Vagina (tissue), 2 donors: ENCODE data around the gene NMU. TPM values are rescaled to one million over a fixed set of nuclear protein-coding genes. Genes with fewer than 3 reads are reported as not detected.

Experiments
- DNase-seq, 2 donors: peaks; one replicate each; pipeline ENCODE4 v3.0.0-alpha.2; 2017; ENCODE audit errors: extremely low spot score in 2 of 2
- H3K27ac ChIP-seq: fragments of 200-600 bp; sonication (generic); one replicate; pipeline ENCODE4 v1.5.1; 2019
- H3K27me3 ChIP-seq: fragments of 200-600 bp; sonication (generic); one replicate; pipeline ENCODE4 v1.5.1; 2019
- H3K36me3 ChIP-seq, 2 donors: fragments of 200-600 bp; sonication (generic); one replicate each; pipeline ENCODE4 v1.5.1; 2017 to 2019
- H3K4me1 ChIP-seq: fragments of 200-600 bp; sonication (generic); one replicate; pipeline ENCODE4 v1.5.1; 2019
- H3K4me3 ChIP-seq, 2 donors: fragments of 200-600 bp; sonication (generic); 1 replicate in 1 of 2; 2 replicates in 1 of 2; pipeline ENCODE4 v1.5.1; 2016 to 2019
- H3K9me3 ChIP-seq: fragments of 200-600 bp; sonication (generic); one replicate; pipeline ENCODE4 v1.5.1; 2019
- POLR2A ChIP-seq, 2 donors: fragments of 450-650 bp; IDR thresholded peaks; one replicate each; pipeline ENCODE4 v1.6.1; 2017; ENCODE audit warnings: antibody characterized with exemption in 2 of 2, mild to moderate bottlenecking in 2 of 2, moderate library complexity in 2 of 2
- POLR2AphosphoS5 ChIP-seq, 2 donors: sonication (generic); formaldehyde crosslinking; IDR thresholded peaks; one replicate each; pipeline ENCODE4 v1.9.0; 2017; ENCODE audit warnings: antibody characterized with exemption in 2 of 2, mild to moderate bottlenecking in 2 of 2, low read depth in 1 of 2; ENCODE audit not compliant: insufficient read depth in 1 of 2
- intact Hi-C: fragments of 100-400 bp; cut with DNase I; formaldehyde crosslinking; loops from one replicate; pipeline ENCODE4 v1.15.1; 2023
- total RNA-seq: library from RNA; depleted of rRNA; stranded (reverse); fragments of >200 nt; gene quantifications from one replicate; pipeline ENCODE4 v1.2.3, GENCODE V29; 2016
- TF ChIP-seq, protein P1 (sequence below), 3 experiments: fragments of 450-650 bp in 2 of 3; fragments of 200-600 bp in 1 of 3; sonication (generic) in 1 of 3; IDR thresholded peaks; one replicate each; pipeline ENCODE4 v1.5.1; 2017 to 2019; ENCODE audit warnings: antibody characterized with exemption in 3 of 3, mild to moderate bottlenecking in 2 of 3, moderate library complexity in 2 of 3

The NMU gene
- total RNA-seq, 1 donor from 2014 or later, result 8.1 TPM

DNA sequence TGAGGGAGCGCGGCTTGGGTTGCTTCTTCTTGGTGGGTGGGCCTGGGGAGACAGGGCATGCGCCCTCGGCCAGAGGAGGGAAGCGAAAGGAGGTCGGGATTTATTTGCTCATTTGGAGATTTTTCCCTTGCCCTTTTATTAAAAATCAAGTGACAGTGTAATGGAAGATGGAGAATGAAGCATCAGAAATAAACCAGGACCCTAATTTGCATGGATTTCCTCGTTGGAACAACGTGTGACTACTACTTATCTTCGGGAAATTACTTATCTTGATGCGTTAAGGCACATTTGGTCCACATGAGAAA, 88.7 kb downstream of the NMU start:
- no peaks in the 10 kb centered on the region for H3K36me3 ChIP-seq
- peaks cover 22% of the 10 kb centered on the region for H3K4me1 ChIP-seq
- no peaks in the 10 kb centered on the region for H3K27me3 ChIP-seq
- TF ChIP-seq POLR2AphosphoS5 (IDR thresholded peaks at IDR 0.05; ENCODE audit: insufficient read depth in 1 of 2, low read depth in 1 of 2) (no peak), POLR2A (IDR thresholded peaks at IDR 0.05) (no peak)
- TF ChIP-seq, protein P1, sequence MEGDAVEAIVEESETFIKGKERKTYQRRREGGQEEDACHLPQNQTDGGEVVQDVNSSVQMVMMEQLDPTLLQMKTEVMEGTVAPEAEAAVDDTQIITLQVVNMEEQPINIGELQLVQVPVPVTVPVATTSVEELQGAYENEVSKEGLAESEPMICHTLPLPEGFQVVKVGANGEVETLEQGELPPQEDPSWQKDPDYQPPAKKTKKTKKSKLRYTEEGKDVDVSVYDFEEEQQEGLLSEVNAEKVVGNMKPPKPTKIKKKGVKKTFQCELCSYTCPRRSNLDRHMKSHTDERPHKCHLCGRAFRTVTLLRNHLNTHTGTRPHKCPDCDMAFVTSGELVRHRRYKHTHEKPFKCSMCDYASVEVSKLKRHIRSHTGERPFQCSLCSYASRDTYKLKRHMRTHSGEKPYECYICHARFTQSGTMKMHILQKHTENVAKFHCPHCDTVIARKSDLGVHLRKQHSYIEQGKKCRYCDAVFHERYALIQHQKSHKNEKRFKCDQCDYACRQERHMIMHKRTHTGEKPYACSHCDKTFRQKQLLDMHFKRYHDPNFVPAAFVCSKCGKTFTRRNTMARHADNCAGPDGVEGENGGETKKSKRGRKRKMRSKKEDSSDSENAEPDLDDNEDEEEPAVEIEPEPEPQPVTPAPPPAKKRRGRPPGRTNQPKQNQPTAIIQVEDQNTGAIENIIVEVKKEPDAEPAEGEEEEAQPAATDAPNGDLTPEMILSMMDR (IDR thresholded peaks at IDR 0.05), result no peak
- no peak for DNase-seq
- intact Hi-C loops, result loop anchor here (2.0 kb wide), 2 partner anchors 151 to 201 kb away; partner anchors contain the start of gene SRD5A3
- peak overlapping the region; percentile 82 to 93 for H3K4me3 ChIP-seq
- H3K9me3 ChIP-seq, result no peaks in the 10 kb centered on the region
- H3K27ac ChIP-seq, result peak overlapping the region; percentile 99

DNA sequence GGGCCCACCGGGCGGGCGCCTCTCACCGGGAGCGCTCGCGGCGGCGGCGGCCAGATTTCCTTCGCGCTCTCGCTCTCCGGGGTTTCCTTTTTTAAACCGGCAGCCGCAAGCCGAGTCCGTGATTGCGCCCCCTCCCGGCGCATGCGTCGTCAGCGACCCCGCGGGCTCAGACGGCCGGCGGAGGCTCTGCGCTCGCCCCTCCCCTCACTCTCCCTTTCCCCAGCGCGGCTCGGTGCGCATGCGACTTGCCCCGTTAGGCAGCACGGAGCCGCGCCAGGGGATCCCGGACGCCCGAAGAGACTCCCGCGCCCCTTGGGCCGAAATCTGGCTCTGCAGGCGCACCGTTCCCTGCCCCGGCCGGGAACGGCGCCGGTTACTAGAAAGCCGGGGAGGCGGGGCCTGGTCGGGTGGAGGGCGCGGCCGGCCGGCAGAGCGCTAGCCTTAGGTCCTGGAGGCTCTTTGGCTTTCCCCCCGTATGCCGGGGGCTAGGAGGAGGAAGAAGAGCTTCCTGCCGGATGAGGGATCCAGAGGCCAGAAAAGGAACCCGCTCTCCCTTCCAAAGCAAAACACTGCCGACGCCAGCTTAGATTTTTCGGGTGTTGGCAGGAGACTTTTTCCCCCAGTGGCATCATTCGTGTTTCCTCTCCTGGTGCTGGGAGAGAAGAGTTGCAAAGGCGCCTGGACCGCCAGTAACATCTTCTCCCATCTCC, 89.2 kb downstream of the NMU start, which contains the start of gene CLOCK:
CLOCK (minus strand) TSS at position 154 of the 710 bp plus-strand sequence. CDS start 64,124 bp downstream, outside the sequence.
- H3K4me3 ChIP-seq, result peak within 1 kb of the TSS; percentile 82 to 93
- no peaks in the 10 kb centered on the region for H3K9me3 ChIP-seq
- peak in 1 of 2 donors; percentile 91 for DNase-seq
- H3K4me1 ChIP-seq, result peaks cover 22% of the 10 kb centered on the region
- no peaks in the 10 kb centered on the region for H3K27me3 ChIP-seq
- intact Hi-C loops, result loop anchor here (2.0 kb wide), 2 partner anchors 150 to 200 kb away; partner anchors contain the start of gene SRD5A3
- TF ChIP-seq, protein P1 (IDR thresholded peaks at IDR 0.05), result peak in 2 of 3 experiments; percentile 33 to 53
- TF ChIP-seq POLR2AphosphoS5 (IDR thresholded peaks at IDR 0.05; ENCODE audit: insufficient read depth in 1 of 2, low read depth in 1 of 2) (peak; percentile 15 to 87), POLR2A (IDR thresholded peaks at IDR 0.05) (peak in 1 of 2 donors; percentile 57)
- peak within 1 kb of the TSS; percentile 99 for H3K27ac ChIP-seq
- no peaks in the 10 kb centered on the region for H3K36me3 ChIP-seq

DNA sequence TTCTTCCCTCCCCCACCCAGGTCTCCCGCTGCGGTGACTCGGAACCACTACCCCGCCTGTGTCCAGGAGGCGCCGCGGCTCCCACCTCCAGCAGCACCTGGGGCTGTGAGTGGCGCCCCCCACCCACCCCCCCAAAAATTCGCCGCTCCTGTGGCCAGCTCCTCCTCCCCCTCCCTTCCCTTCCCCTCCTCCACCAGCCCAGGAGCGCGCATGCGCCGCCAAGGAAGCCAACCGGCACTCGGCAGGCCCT, 89.7 kb downstream of the NMU start:
- DNase-seq, result no peak
- Histone ChIP-seq H3K4me1 (peaks cover 22% of the 10 kb centered on the region), H3K4me3 (peak overlapping the region; percentile 82 to 93), H3K9me3 (no peaks in the 10 kb centered on the region), H3K36me3 (no peaks in the 10 kb centered on the region), H3K27ac (peak overlapping the region; percentile 99), H3K27me3 (no peaks in the 10 kb centered on the region)
- intact Hi-C loops, result loop anchor here (2.0 kb wide), 2 partner anchors 150 to 200 kb away; partner anchors contain the start of gene SRD5A3
- TF ChIP-seq POLR2A (IDR thresholded peaks at IDR 0.05) (no peak), POLR2AphosphoS5 (IDR thresholded peaks at IDR 0.05; ENCODE audit: insufficient read depth in 1 of 2, low read depth in 1 of 2) (no peak)
- TF ChIP-seq, protein P1 (IDR thresholded peaks at IDR 0.05), result no peak

DNA sequence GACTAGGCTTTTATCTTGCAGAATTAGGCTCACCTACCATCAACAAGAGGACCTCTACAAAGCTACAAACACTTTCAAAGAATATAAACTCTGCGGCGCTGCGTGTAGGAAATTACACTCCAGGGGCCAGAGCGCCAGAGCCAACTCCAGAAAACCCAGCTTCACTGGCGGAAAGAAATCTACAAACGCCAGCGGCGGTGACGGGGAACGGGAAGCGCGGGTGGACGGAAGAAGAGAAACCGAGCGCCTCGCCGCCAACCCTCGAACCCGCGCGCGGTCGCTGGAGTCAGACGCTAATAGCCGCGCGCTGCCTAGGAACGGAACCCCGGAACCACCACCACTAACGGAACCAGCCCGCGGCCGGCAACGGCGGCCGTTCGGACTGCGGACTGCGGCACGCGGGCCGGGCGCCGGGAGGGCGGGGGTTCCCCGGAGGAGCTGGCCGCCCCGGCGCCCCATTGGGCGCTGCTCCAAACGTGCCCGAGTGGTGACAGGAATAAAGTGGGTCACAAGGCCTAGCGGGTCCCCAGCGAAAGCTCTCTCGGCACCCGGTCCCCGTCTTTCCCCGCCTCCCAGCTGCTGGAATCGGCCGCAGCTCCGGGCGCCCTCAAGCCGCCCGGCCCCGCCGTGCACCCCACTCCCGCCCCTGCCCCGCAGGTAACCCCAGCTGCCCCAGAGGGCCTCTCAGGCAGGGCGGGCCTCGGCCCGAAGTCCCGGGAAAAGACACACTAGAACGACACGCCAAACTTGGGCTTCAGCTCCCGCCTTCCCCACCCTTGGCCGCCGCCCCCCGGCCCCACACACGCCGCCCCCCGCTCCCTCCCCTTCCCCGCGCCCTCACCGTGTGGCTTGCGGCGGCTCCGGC, 90.2 kb downstream of the NMU start:
- TF ChIP-seq, protein P1 (IDR thresholded peaks at IDR 0.05), result no peak
- TF ChIP-seq POLR2AphosphoS5 (IDR thresholded peaks at IDR 0.05; ENCODE audit: insufficient read depth in 1 of 2, low read depth in 1 of 2), result no peak
- H3K27me3 ChIP-seq, result no peaks in the 10 kb centered on the region
- H3K4me1 ChIP-seq, result peaks cover 22% of the 10 kb centered on the region
- H3K4me3 ChIP-seq, result peak overlapping the region; percentile 82 to 93
- H3K27ac ChIP-seq, result peak overlapping the region; percentile 99
- H3K36me3 ChIP-seq, result no peaks in the 10 kb centered on the region
- intact Hi-C loops, result loop anchor here (2.0 kb wide), 2 partner anchors 149 to 199 kb away; partner anchors contain the start of gene SRD5A3
- DNase-seq, result no peak
- H3K9me3 ChIP-seq, result no peaks in the 10 kb centered on the region

Other genes starting within 250 kb of the NMU start
- gene TMEM165, start 240.3 kb downstream of the NMU start, total RNA-seq, result 171 TPM
- gene CLOCK, start 89.4 kb downstream of the NMU start, total RNA-seq, result 34.4 TPM
- gene PDCL2, start 44.1 kb downstream of the NMU start, total RNA-seq, result not detected
- not detected for gene EXOC1L, start 183.5 kb upstream of the NMU start, total RNA-seq
- gene EXOC1, start 217.3 kb upstream of the NMU start, total RNA-seq, result 31.9 TPM